Activated CD8-positive, alpha-beta memory T cell treated with anti-CD3 and anti-CD28 coated beads for 24 hours (primary cell): Measurements from ENCODE around the gene ECE1.
"Not testable (repeated sequence)": the region's sequence is repeated elsewhere in the genome, so short reads cannot be mapped to it uniquely, and the experiment has no call there.

ENCODE experiments used
- DNase-seq: peaks from one replicate; pipeline ENCODE4 v3.0.0-alpha.2; 2020

ECE1 gene

GRCh38 chr1:21290546-21290944 is 282 bp upstream of the ECE1 start:
- DNase-seq: no peak

- DNase-seq: no peak
These were observed 1.1 kb downstream of the ECE1 start for GRCh38 chr1:21289127-21289526.

GRCh38 chr1:21287905-21288514 is 2.3 kb downstream of the ECE1 start:
- DNase-seq: no peak

- not testable (repeated sequence) for DNase-seq
These were observed 4.9 kb downstream of the ECE1 start for GRCh38 chr1:21285386-21285785.

GRCh38 chr1:21285055-21285372 is 5.2 kb downstream of the ECE1 start:
- no peak for DNase-seq

GRCh38 chr1:21284206-21285054 is 5.8 kb downstream of the ECE1 start:
- no peak for DNase-seq

GRCh38 chr1:21283524-21283923 is 6.7 kb downstream of the ECE1 start:
- DNase-seq: no peak

GRCh38 chr1:21282020-21282419 is 8.2 kb downstream of the ECE1 start:
- not testable (repeated sequence) for DNase-seq

GRCh38 chr1:21280482-21280881 is 9.8 kb downstream of the ECE1 start:
- DNase-seq: no peak

GRCh38 chr1:21280011-21280471 is 10.2 kb downstream of the ECE1 start:
- no peak for DNase-seq

- DNase-seq: no peak
These were observed 11.1 kb downstream of the ECE1 start for GRCh38 chr1:21278860-21279845.

GRCh38 chr1:21278208-21278859 is 11.9 kb downstream of the ECE1 start:
- DNase-seq: no peak

GRCh38 chr1:21277180-21277579 is 13.1 kb downstream of the ECE1 start:
- no peak for DNase-seq

GRCh38 chr1:21272540-21272939 is 17.7 kb downstream of the ECE1 start:
- DNase-seq: no peak

- DNase-seq: no peak
These were observed 18.7 kb downstream of the ECE1 start for GRCh38 chr1:21271550-21271949.

GRCh38 chr1:21270086-21270689 is 20.1 kb downstream of the ECE1 start:
- DNase-seq: peak; percentile 94

GRCh38 chr1:21269461-21270085 is 20.7 kb downstream of the ECE1 start:
- DNase-seq: no peak

- DNase-seq: no peak
These were observed 21.7 kb downstream of the ECE1 start for GRCh38 chr1:21268281-21269239.

GRCh38 chr1:21267191-21268077 is 22.8 kb downstream of the ECE1 start:
- no peak for DNase-seq
